Gastrocnemius medialis (tissue), 4 donors: ENCODE data around the gene SHC3.

Source experiments
- CTCF ChIP-seq, 5 experiments: fragments of 450-650 bp in 3 of 5; fragments of 200-600 bp in 2 of 5; sonication (generic) in 2 of 5; IDR thresholded peaks in 4 of 5; conservative IDR thresholded peaks in 1 of 5; 1 replicate in 4 of 5; 2 replicates in 1 of 5; pipeline ENCODE4 v1.5.1; 2016 to 2019; ENCODE audit warnings: antibody characterized with exemption in 5 of 5, mild to moderate bottlenecking in 3 of 5, moderate library complexity in 3 of 5
- POLR2A ChIP-seq, 2 donors: fragments of 450-650 bp; IDR thresholded peaks; one replicate each; pipeline ENCODE4 v1.6.1; 2017; ENCODE audit warnings: antibody characterized with exemption in 2 of 2, mild to moderate bottlenecking in 2 of 2, moderate library complexity in 2 of 2

DNA sequence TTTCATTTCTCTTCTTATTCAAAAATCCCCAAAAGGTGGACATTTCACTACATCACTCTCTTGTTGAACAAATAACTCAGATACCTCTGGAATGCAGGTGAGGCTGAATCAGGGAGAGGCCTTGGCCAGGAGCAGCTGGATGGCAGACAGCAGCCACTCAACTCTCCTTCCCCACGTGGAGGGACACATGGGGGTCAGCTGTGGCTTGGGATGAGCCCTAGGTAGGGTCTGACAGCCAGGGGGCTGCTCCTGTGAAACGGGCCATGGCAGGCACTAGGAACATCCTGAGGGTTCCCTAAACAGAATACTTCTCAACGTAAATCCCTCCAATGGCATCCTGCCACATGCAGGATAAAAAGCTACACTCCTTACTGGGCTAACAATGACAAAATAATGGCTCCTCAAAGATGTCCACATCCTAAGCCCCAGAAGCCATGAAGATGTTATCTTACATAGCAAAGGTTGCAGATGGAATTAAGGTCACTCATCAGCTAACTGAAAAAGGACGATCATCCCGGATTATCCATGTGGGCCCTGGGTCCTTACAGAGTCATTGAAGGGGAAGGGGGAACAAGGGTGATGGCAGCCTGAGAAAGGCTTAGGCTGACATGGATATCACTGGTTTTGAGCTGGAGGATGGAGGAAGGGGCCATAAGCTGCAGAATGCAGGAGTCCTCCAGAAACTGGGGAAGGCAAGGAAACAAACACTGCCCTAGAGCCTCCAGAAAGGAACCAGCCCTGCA lies 218.7 kb downstream of the SHC3 start:
- TF ChIP-seq CTCF (IDR thresholded peaks at IDR 0.05 in 4 of 5, conservative IDR thresholded peaks at IDR 0.05 in 1 of 5) (no peak), POLR2A (IDR thresholded peaks at IDR 0.05) (no peak)
